Natural killer cell (primary cell): ENCODE measurements around the gene OR2V1. TPM values are rescaled to one million over a fixed set of nuclear protein-coding genes. Genes with fewer than 3 reads are reported as not detected.
"Not testable (repeated sequence)": the region's sequence is repeated elsewhere in the genome, so short reads cannot be mapped to it uniquely, and the experiment has no call there.

Experiments
- ATAC-seq, 3 donors: fragments of 150-1000 bp in 2 of 3; fragments of 200-7000 bp in 1 of 3; cut with Tn5 transposase; 1 replicate in 1 of 3; 2 replicates in 2 of 3; pipeline ENCODE4 v1.10.0; 2021; ENCODE audit warnings: mild to moderate bottlenecking in 2 of 3, moderate library complexity in 2 of 3
- DNase-seq, 2 donors: peaks; one replicate each; pipeline versions ENCODE4 v3.0.0 to v3.0.0-alpha.2; 2013 to 2021; ENCODE audit warnings: mixed read lengths in 1 of 2
- H3K27ac ChIP-seq: one replicate; pipeline ENCODE4 v1.5.1; 2013; ENCODE audit warnings: mild to moderate bottlenecking, low read length
- H3K27me3 ChIP-seq: one replicate; pipeline ENCODE4 v1.6.1; 2013; ENCODE audit warnings: low read length; ENCODE audit not compliant: control insufficient read depth, insufficient read depth
- H3K36me3 ChIP-seq: one replicate; pipeline ENCODE4 v1.6.1; 2013; ENCODE audit warnings: low read length; ENCODE audit not compliant: control insufficient read depth, insufficient read depth
- H3K4me1 ChIP-seq: one replicate; pipeline ENCODE4 v1.6.1; 2013; ENCODE audit warnings: low read length; ENCODE audit not compliant: control insufficient read depth, insufficient read depth
- H3K4me3 ChIP-seq: one replicate; pipeline ENCODE4 v1.5.1; 2013; ENCODE audit warnings: low read length
- H3K9me3 ChIP-seq: one replicate; pipeline ENCODE4 v1.6.1; 2013; ENCODE audit warnings: low read length; ENCODE audit not compliant: control insufficient read depth, insufficient read depth
- H3K27ac Mint-ChIP-seq, 2 donors: one replicate each; pipeline ENCODE4 v1.8.0; 2022; ENCODE audit warnings: mild to moderate bottlenecking in 2 of 2, mixed read lengths in 2 of 2, moderate library complexity in 1 of 2
- H3K27me3 Mint-ChIP-seq, 2 donors: one replicate each; pipeline ENCODE4 v1.8.0; 2022; ENCODE audit warnings: low read depth in 2 of 2, mixed read lengths in 2 of 2
- H3K36me3 Mint-ChIP-seq: one replicate; pipeline ENCODE4 v1.8.0; 2022; ENCODE audit warnings: mixed read lengths
- H3K4me1 Mint-ChIP-seq, 2 donors: one replicate each; pipeline ENCODE4 v1.8.0; 2022; ENCODE audit warnings: mixed read lengths in 2 of 2
- H3K4me3 Mint-ChIP-seq: one replicate; pipeline ENCODE4 v1.8.0; 2022; ENCODE audit warnings: mild to moderate bottlenecking, moderate library complexity, mixed read lengths
- H3K9me3 Mint-ChIP-seq, 2 donors: one replicate each; pipeline ENCODE4 v1.8.0; 2022; ENCODE audit warnings: mixed read lengths in 2 of 2
- WGBS: methylation state at CpG from one replicate; pipeline ENCODE4 v1.1.7; 2013; ENCODE audit warnings: missing lambda C conversion rate; ENCODE audit not compliant: insufficient coverage; 5-methylcytosine and 5-hydroxymethylcytosine counted together
- intact Hi-C: fragments of 100-400 bp; cut with micrococcal nuclease; formaldehyde crosslinking; loops from one replicate; pipeline ENCODE4 v1.14.2; 2022
- total RNA-seq, 4 donors: library from RNA; stranded (reverse); fragments of 120-200 nt in 1 of 4; gene quantifications; one replicate each; pipeline versions ENCODE4 v1.2.3 to v1.2.4, GENCODE V29; 2013 to 2022
- TF ChIP-seq, protein P1 (sequence below): fragments of 200-600 bp; IDR thresholded peaks from one replicate; pipeline ENCODE4 v1.8.0; 2022; ENCODE audit warnings: antibody characterized with exemption

OR2V1 gene
- total RNA-seq, 3 donors from 2014 or later (not counting 1 experiment from before 2014, with no cell fraction given) = not detected

DNA sequence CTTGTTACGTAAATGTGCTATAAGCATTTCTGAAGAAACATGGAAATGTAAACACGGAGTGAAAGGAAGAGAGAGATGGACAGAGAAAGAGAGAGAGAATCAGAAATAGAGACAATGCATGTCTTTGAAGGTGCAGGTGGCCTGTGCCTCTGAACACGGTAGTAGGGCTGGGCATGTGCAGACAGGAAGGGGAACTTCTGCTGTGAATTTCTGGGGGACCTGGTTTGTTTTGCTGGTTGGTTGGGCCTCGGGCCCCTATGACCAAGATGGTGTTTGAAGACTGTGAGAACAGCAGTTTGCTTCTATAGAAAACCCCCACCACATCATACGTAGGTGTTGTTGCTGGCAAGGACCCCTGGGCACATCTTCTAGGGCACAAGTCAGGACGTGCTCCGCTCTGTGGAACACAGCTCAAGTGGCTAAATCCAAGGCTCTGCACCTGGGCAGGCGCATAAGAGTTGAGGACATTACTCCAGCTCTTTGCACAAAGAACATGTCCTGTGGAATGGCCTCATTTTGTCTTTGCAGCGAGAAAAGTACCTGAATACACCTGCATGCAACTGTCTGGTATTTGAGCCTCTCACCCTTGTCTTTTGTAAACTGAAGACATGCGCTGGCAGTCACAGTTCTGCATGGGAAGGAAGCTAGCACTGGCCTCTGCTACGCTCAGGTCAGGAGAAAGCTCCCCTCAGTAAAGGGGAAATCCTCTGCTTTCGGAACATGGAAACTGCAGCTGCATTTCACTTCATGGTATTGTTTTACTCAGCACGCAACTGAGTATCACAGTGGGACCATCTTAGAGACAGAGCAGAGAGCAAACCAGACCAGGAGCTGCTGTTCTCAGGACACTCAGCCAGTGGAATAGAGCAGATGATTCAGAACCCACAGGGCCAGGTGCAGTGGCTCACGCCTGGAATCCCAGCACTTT lies 19.1 kb upstream of the OR2V1 start:
- H3K4me1 Mint-ChIP-seq = peaks cover 0 to 3% of the 10 kb centered on the region in 2 donors
- H3K36me3 Mint-ChIP-seq = no peaks in the 10 kb centered on the region
- Histone ChIP-seq H3K4me1 (no peaks in the 10 kb centered on the region), H3K4me3 (no peak overlapping the region), H3K27ac (no peak overlapping the region), H3K27me3 (no peaks in the 10 kb centered on the region), H3K36me3 (no peaks in the 10 kb centered on the region), H3K9me3 (no peaks in the 10 kb centered on the region)
- H3K27ac Mint-ChIP-seq = no peak overlapping the region
- H3K9me3 Mint-ChIP-seq = no peaks in the 10 kb centered on the region
- TF ChIP-seq, protein P1, sequence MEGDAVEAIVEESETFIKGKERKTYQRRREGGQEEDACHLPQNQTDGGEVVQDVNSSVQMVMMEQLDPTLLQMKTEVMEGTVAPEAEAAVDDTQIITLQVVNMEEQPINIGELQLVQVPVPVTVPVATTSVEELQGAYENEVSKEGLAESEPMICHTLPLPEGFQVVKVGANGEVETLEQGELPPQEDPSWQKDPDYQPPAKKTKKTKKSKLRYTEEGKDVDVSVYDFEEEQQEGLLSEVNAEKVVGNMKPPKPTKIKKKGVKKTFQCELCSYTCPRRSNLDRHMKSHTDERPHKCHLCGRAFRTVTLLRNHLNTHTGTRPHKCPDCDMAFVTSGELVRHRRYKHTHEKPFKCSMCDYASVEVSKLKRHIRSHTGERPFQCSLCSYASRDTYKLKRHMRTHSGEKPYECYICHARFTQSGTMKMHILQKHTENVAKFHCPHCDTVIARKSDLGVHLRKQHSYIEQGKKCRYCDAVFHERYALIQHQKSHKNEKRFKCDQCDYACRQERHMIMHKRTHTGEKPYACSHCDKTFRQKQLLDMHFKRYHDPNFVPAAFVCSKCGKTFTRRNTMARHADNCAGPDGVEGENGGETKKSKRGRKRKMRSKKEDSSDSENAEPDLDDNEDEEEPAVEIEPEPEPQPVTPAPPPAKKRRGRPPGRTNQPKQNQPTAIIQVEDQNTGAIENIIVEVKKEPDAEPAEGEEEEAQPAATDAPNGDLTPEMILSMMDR = no peak
- no peak for DNase-seq
- H3K27me3 Mint-ChIP-seq = peaks cover 42 to 46% of the 10 kb centered on the region in 2 donors
- ATAC-seq = no peak
- intact Hi-C loops = no loop called here
- no peak overlapping the region for H3K4me3 Mint-ChIP-seq
- WGBS = 81% methylated on average over 13 of the region's 14 CpGs

DNA sequence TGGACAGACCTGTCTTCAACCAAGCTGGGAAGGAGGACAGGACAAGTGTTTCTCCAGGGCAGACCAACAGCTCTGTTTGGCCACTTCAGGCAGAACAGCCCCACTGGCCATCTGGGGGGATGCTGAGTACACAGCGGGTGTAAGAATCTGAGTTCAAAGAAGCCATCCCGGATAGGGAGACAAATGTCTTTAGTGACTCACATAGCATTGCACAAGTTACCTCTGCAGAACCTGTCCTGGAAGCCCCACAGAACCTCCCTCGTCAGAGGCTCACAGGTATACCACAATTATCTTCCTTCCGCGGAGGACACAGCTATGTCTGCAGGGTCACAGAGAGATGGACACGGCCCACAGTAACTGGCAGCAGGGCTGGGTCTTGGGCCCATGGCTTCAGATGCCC lies 18.4 kb upstream of the OR2V1 start:
- Histone ChIP-seq H3K9me3 (no peaks in the 10 kb centered on the region), H3K4me3 (no peak overlapping the region), H3K27ac (no peak overlapping the region), H3K36me3 (no peaks in the 10 kb centered on the region), H3K4me1 (no peaks in the 10 kb centered on the region), H3K27me3 (no peaks in the 10 kb centered on the region)
- DNase-seq (no peak), ATAC-seq (no peak)
- WGBS = 87% methylated on average over 6 of the region's 6 CpGs
- intact Hi-C loops = no loop called here
- no peaks in the 10 kb centered on the region for H3K9me3 Mint-ChIP-seq
- H3K36me3 Mint-ChIP-seq = no peaks in the 10 kb centered on the region
- H3K27me3 Mint-ChIP-seq = peaks cover 40 to 46% of the 10 kb centered on the region in 2 donors
- no peaks in the 10 kb centered on the region for H3K4me1 Mint-ChIP-seq
- no peak overlapping the region for H3K4me3 Mint-ChIP-seq
- H3K27ac Mint-ChIP-seq = no peak overlapping the region
- TF ChIP-seq, protein P1 = no peak

DNA sequence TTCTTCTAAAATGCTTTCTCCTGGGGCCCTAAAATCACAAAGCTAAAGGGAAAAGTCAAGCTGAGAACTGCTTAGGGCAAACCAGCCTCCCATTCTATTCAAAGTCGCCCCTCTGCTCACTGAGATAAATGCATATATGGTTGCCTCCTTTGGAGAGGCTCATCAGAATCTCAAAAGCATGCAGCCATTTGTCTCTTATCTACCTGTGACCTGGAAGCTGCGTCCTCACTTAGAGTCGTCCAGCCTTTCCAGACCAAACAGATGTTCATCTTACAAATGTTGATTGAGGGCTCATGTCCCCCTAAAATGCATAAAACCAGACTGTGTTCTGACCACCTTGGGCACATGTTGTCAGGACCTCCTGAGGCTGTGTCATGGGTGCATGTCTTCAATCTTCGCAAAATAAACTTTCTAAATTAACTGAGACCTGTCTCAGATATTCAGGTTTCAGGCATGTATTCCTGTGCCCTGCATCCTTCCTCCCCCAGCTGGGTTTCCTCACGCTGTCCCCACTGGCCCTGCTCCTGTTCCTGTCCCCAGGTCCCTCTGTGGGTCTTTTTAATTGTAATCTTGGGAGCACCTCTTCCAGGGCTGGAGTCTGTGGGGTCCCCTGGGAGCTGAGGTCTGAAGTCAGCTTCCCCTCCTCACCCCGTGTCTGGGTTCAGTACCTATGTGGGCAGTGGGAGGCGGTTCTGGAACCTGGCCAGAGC lies 16.1 kb upstream of the OR2V1 start, which contains the start of gene OR2V2:
TSS of gene OR2V2 (plus strand) at position 660 of the 710 bp plus-strand sequence. CDS start 7,357 bp downstream, outside the sequence.
- H3K27ac Mint-ChIP-seq, H3K4me3 ChIP-seq, DNase-seq, H3K4me1 ChIP-seq, H3K9me3 Mint-ChIP-seq, H3K36me3 Mint-ChIP-seq, H3K27me3 ChIP-seq, H3K9me3 ChIP-seq, H3K27ac ChIP-seq, ATAC-seq, H3K4me3 Mint-ChIP-seq, intact Hi-C loops, H3K4me1 Mint-ChIP-seq, H3K36me3 ChIP-seq: not testable (repeated sequence)
- peaks cover 38 to 65% of the 10 kb centered on the region in 2 donors for H3K27me3 Mint-ChIP-seq
- WGBS = 50% methylated on average over 5 of the region's 7 CpGs

DNA sequence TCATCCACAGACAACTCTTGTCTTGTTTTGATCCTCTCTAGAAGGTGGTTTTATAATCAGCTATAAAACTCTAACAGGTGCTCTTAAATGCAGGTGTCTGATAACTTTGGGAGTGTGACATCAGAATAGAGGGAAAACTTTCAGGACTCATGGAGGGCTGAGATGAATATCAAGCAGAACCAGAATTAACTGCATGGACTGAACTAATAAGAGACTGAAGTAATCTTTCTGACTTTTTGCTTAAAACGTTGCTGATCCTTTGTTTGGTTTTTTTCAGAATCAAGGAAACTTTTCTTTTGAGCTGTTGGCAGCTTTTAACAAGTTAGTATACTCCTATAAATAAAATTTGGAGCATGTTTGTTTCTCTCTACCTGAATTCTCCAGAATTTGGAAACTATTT lies 14.2 kb upstream of the OR2V1 start:
- no peaks in the 10 kb centered on the region for H3K36me3 Mint-ChIP-seq
- DNase-seq (no peak), ATAC-seq (no peak)
- no peak overlapping the region for H3K27ac ChIP-seq
- H3K9me3 Mint-ChIP-seq = peaks cover 0 to 2% of the 10 kb centered on the region in 2 donors
- TF ChIP-seq, protein P1 = no peak
- H3K4me3 ChIP-seq = no peak overlapping the region
- H3K4me3 Mint-ChIP-seq = no peak overlapping the region
- 57% methylated on average over 1 of the region's 1 CpG for WGBS
- intact Hi-C loops = no loop called here
- H3K9me3 ChIP-seq = no peaks in the 10 kb centered on the region
- no peaks in the 10 kb centered on the region for H3K4me1 Mint-ChIP-seq
- H3K4me1 ChIP-seq = no peaks in the 10 kb centered on the region
- H3K27me3 Mint-ChIP-seq = peaks cover 34 to 73% of the 10 kb centered on the region in 2 donors
- H3K27me3 ChIP-seq = no peaks in the 10 kb centered on the region
- no peaks in the 10 kb centered on the region for H3K36me3 ChIP-seq
- H3K27ac Mint-ChIP-seq = no peak overlapping the region
